ENCODE results near the gene APP. TPM values are rescaled to one million over a fixed set of nuclear protein-coding genes. Genes with fewer than 3 reads are reported as not detected.

Gene APP
- total and polyA plus RNA-seq, 10 of the 15 experiments (the other 5 are each of a cell fraction or from before 2014, with no cell fraction given): 8.8 to 94.9 (median 51.0) TPM

- Histone ChIP-seq H3K79me2 (ENCODE audit: control insufficient read depth, insufficient read depth, low read length) (no peaks in the 10 kb centered on the region), H4K20me1 (ENCODE audit: control insufficient read depth, insufficient read depth) (no peaks in the 10 kb centered on the region), H3K9ac (ENCODE audit: control insufficient read depth, insufficient read depth, low read length) (no peak overlapping the region), H3K27ac (ENCODE audit: control insufficient read depth, insufficient read depth) (no peak overlapping the region), H3K9me3 (replicated peaks; ENCODE audit: control insufficient read depth, insufficient read depth, low read length) (no peaks in the 10 kb centered on the region), H3K36me3 (ENCODE audit: control insufficient read depth in 2 of 2, insufficient read depth in 2 of 2, low read length in 1 of 2) (no peaks in the 10 kb centered on the region), H3K4me3 (no peak overlapping the region), H3K4me1 (ENCODE audit: control insufficient read depth, insufficient read depth, low read length) (peaks cover 19% of the 10 kb centered on the region), H2AFZ (ENCODE audit: control insufficient read depth, low read depth, low read length) (no peak overlapping the region), H3K4me2 (ENCODE audit: control insufficient read depth, insufficient read depth) (no peak overlapping the region), H3K27me3 (replicated peaks in 1 of 2; ENCODE audit: control insufficient read depth in 2 of 2, insufficient read depth in 2 of 2, low read length in 1 of 2) (no peaks in the 10 kb centered on the region)
- TF ChIP-seq RELA (IDR thresholded peaks at IDR 0.05; ENCODE audit: borderline replicate concordance, partially characterized antibody): no peak
- TF ChIP-seq CUX1 (IDR thresholded peaks at IDR 0.05; ENCODE audit: insufficient replicate concordance, low read depth, low read length): no peak
- TF ChIP-seq YY1 (IDR thresholded peaks at IDR 0.05; ENCODE audit: low read depth, low read length): no peak
- TF ChIP-seq ZBTB4 (CRISPR knock-in tag; IDR thresholded peaks at IDR 0.05): no peak
- no peak for TF ChIP-seq ESRRA (IDR thresholded peaks at IDR 0.05; ENCODE audit: low read length)
- no peak for TF ChIP-seq STAT1 (conservative IDR thresholded peaks at IDR 0.05)
- no peak for TF ChIP-seq CTCF (IDR thresholded peaks at IDR 0.05 in 2 of 3, conservative IDR thresholded peaks at IDR 0.05 in 1 of 3; ENCODE audit: control insufficient read depth in 2 of 3, extremely low read depth in 1 of 3, insufficient read depth in 1 of 3, low read depth in 3 of 3, low read length in 3 of 3)
- TF ChIP-seq MTA3 (IDR thresholded peaks at IDR 0.05; ENCODE audit: borderline replicate concordance, low read length): no peak
- TF ChIP-seq KLF5 (IDR thresholded peaks at IDR 0.05; ENCODE audit: partially characterized antibody): no peak
- no peak for TF ChIP-seq ETV6 (conservative IDR thresholded peaks at IDR 0.05 in 1 of 2, IDR thresholded peaks at IDR 0.05 in 1 of 2; ENCODE audit: borderline replicate concordance in 1 of 2, low read depth in 1 of 2)
- FAIRE-seq: no peak
- no peak for ATAC-seq
- intact Hi-C loops (cut with micrococcal nuclease; ENCODE audit: unreplicated experiment) (no loop called here), in situ Hi-C loops (cut with MboI) (no loop called here)
- RAD21 ChIA-PET (ENCODE audit: unreplicated experiment): no interaction called here
- DNase-seq (ENCODE audit: low read depth, low spot score): no peak
- no TSS peak for BruUV-seq (replicated peaks)
- SMC1A ChIA-PET (ENCODE audit: uncharacterized antibody, unreplicated experiment): interaction anchor here (0.5 to 0.6 kb wide), 2 partner anchors 46 to 596 kb away, joined by 3 read pairs; no protein-coding TSS in a partner anchor
- WGBS (ENCODE audit: insufficient coverage, insufficient replicate concordance, low lambda C conversion rate, missing lambda C conversion rate): 32% methylated on average over 4 of the region's 4 CpGs
- POLR2A ChIA-PET: no interaction called here
- CTCF ChIA-PET: no interaction called here
These were observed 49.7 kb downstream of the APP start for GRCh38 chr21:26120828-26121227.

Data from GM12878 (cell line).